Esophagus squamous epithelium (tissue), 4 donors: ENCODE results near the gene UGT1A9.

Experiments used
- CTCF ChIP-seq, 6 experiments: fragments of 450-650 bp in 4 of 6; fragments of 200-600 bp in 2 of 6; sonication (generic) in 2 of 6; IDR thresholded peaks; one replicate each; pipeline ENCODE4 v1.5.1; 2016 to 2019; ENCODE audit warnings: antibody characterized with exemption in 6 of 6, mild to moderate bottlenecking in 4 of 6, moderate library complexity in 4 of 6
- POLR2A ChIP-seq, 4 donors: fragments of 450-650 bp; IDR thresholded peaks; one replicate each; pipeline ENCODE4 v1.6.1; 2017; ENCODE audit warnings: antibody characterized with exemption in 4 of 4, mild to moderate bottlenecking in 4 of 4, moderate library complexity in 3 of 4

DNA sequence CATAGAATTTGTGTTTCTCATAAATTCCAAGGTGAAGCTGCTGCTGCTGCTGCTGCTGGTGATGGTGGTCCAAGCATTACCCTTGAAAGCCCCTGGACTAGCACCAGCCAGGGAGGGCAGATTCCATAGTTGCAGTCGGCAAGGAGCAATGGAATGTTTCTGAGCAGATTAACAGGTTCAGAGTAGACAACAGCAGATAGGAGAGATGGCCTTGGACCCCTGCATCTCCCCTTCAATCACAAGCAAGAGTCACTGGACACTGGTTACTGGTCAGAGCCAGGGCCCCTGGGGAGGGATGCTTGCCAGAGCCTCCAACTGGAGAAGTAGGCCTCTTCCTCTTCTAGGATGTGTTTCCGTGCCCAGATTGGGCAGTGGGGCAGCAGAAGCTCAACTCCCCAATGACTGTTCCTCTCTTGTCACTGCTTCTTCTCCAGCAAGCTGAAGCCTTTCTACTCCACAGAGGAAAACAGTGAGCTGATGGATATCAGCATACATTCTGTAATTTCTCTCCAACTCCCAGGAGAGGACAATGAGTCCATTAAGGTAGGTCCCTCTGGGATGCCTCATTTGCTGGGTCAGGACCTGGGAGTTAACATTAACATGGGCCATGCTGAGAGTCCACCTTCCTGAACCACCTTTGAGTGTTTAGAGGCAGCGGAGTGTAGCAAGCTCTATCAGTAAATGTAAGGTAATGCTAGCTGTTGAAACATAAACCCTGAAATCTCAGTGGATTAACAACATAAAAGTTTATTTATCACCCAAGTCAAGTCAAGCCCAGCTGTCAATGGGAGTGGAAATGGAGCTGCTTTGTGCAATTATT is 141.7 kb downstream of the UGT1A9 start:
- TF ChIP-seq POLR2A (IDR thresholded peaks at IDR 0.05) (no peak), CTCF (IDR thresholded peaks at IDR 0.05) (no peak)
